LNCaP clone FGC (cell line): ENCODE measurements around the gene SOS2.
"Not testable (repeated sequence)": the region's sequence is repeated elsewhere in the genome, so short reads cannot be mapped to it uniquely, and the experiment has no call there.

Source experiments
- DNase-seq: peaks from one replicate; pipeline ENCODE4 v3.0.0-alpha.2; 2011; ENCODE audit warnings: low read depth
- H3K4me3 ChIP-seq: 2 replicates; pipeline ENCODE4 v1.5.1; 2011; ENCODE audit warnings: mild to moderate bottlenecking, low read depth, low read length, control low read depth
- CTCF ChIP-seq: IDR thresholded peaks from 2 replicates; pipeline ENCODE4 v1.5.1; 2012; ENCODE audit warnings: mild to moderate bottlenecking; ENCODE audit not compliant: control insufficient read depth, insufficient read depth; ENCODE audit errors: extremely low read depth

Gene SOS2

GRCh38 chr14:50084666-50085065 lies 146.7 kb downstream of the SOS2 start:
- no peak overlapping the region for H3K4me3 ChIP-seq
- no peak for TF ChIP-seq CTCF
- DNase-seq = no peak

GRCh38 chr14:50083467-50084337 lies 147.7 kb downstream of the SOS2 start:
- H3K4me3 ChIP-seq = no peak overlapping the region
- no peak for TF ChIP-seq CTCF
- no peak for DNase-seq

- DNase-seq = no peak
- no peak for TF ChIP-seq CTCF
- no peak overlapping the region for H3K4me3 ChIP-seq
Measured at GRCh38 chr14:50082784-50083466, 148.5 kb downstream of the SOS2 start.

- H3K4me3 ChIP-seq = no peak overlapping the region
- DNase-seq = no peak
- TF ChIP-seq CTCF = no peak
Measured at GRCh38 chr14:50082308-50082742, 149.1 kb downstream of the SOS2 start.

GRCh38 chr14:50079103-50079502 lies 152.3 kb downstream of the SOS2 start:
- DNase-seq, H3K4me3 ChIP-seq: not testable (repeated sequence)

- H3K4me3 ChIP-seq, DNase-seq: not testable (repeated sequence)
Measured at GRCh38 chr14:50073663-50074062, 157.7 kb downstream of the SOS2 start.

- DNase-seq = no peak
- no peak overlapping the region for H3K4me3 ChIP-seq
- no peak for TF ChIP-seq CTCF
Measured at GRCh38 chr14:50072395-50072794, 159.0 kb downstream of the SOS2 start.
